Fibroblast of skin of right biceps (primary cell): ENCODE data around the gene TNNC2.

Experiments used
- DNase-seq: peaks from one replicate; pipeline ENCODE4 v3.0.0-alpha.2; 2013

The TNNC2 gene

DNA sequence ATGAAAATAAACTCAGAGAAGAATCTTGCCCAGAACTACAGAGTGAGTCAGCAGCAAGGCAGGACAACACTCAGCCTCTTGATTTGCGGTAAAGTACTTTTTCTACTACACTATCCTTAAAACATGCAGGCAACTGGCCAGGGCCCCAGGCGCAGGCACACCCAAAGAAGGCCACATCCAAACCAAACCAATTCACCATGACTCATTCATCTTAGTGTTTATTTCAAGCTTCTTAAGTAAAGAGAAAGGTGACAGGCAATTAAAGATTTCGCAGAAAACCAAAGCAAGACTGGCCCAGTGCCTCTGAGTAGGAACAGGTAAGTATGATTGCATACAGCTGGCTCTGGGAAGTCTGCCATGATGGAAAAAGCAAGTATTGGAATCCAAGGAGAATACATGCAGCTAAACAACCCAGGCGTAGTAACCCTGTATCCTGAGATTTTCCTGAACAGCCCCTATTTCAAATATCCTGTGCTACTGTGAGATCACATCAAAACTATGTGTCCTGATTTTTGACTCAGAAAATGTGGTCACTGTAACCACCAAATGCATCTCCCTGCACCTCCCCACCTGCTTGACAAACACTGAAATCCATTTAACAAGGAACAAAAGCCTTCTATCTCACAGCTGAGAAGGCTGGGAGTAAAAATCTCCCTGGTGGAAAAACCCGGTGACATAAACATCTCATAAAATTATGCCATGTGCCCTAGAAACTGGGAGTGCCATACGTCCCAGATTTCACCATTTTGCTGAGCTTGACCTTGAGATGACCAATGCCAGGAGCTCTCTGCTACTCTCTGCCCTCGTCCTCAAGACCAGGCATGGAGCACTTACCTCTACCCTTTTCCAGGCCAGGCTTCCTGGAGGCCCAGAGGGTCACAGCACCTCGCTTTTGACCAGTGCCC lies 47.8 kb downstream of the TNNC2 start:
- peak; percentile 100 for DNase-seq

DNA sequence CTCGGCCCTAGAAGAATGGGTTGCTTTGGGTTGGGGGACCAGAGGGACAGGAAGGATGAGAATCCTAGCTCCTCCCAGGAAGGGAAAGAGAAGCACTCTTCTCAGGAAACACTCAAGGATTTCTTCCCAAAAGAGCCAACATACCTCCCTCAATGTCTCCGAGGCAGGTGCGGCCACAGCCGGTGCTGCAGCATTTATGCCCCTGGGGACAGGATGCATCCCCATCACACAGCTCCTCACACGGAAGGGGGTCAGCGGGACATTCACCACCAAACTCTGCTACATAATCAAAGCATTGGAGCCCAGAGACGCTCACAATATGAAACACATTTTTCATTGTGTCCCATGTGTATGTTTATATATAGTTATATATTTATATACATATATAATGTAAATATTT lies 50.2 kb downstream of the TNNC2 start:
- no peak for DNase-seq

DNA sequence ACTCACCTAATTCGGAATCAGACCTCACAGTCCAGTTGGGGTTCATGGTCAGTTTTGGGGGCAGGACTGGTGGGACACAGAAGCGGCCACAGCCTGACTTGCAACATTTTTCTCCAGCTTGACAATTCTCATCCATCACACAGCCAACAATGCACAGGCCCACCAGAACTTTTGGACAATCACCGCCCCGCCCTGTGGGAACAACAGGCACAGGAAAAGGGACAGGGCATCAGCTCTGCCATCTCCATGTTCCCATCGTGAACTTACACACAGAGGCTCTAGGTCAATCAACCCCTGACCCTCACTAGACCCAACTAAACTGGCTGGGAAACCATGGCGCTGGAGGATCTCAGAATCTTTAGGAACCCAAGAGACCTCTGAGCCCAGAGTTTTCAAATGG lies 51.7 kb downstream of the TNNC2 start:
- no peak for DNase-seq

DNA sequence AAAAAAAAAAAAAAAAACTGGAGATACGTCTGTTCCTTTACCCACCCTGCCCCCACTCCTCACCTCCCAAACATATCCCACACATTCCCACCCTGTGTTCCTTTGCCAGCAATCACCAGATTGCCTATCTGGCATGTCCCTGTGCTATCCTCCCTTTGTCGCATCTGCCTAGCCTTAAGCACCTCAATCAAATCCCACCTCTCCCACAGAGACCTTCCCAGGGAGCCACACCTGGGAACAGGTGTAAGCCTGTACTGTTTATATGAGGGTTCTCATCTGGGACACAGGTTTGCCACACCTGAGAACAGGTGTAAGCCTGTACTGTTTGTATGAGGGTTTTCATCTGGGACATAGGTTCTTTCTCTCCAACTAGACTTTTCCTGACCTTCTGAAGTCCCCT lies 52.2 kb downstream of the TNNC2 start:
- no peak for DNase-seq
